GM23248 (cell line): Measurements from ENCODE around the gene NAT9. TPM values are rescaled to one million over a fixed set of nuclear protein-coding genes. Genes with fewer than 3 reads are reported as not detected.

Experiments
- DNase-seq: peaks from one replicate; pipeline ENCODE4 v3.0.0-alpha.2; 2015
- H2AFZ ChIP-seq: fragments of 200-600 bp; sonication (generic); 2 replicates; pipeline ENCODE4 v1.6.1; 2016; ENCODE audit warnings: antibody characterized with exemption
- H3F3A ChIP-seq: fragments of 200-600 bp; sonication (generic); 2 replicates; pipeline ENCODE4 v1.6.1; 2016; ENCODE audit warnings: mild to moderate bottlenecking, antibody characterized with exemption, mixed run types; ENCODE audit not compliant: insufficient read depth
- H3K27ac ChIP-seq: fragments of 200-600 bp; sonication (generic); 2 replicates; pipeline ENCODE4 v1.5.1; 2016; ENCODE audit warnings: mild to moderate bottlenecking
- H3K27me3 ChIP-seq: fragments of 200-600 bp; sonication (generic); replicated peaks from 2 replicates; pipeline ENCODE4 v1.6.1; 2016; ENCODE audit warnings: mild to moderate bottlenecking; ENCODE audit not compliant: insufficient read depth
- H3K36me3 ChIP-seq: fragments of 200-600 bp; sonication (generic); 2 replicates; pipeline ENCODE4 v1.6.1; 2016; ENCODE audit warnings: low read depth, mild to moderate bottlenecking
- H3K4me1 ChIP-seq: fragments of 200-600 bp; sonication (generic); 2 replicates; pipeline ENCODE4 v1.6.1; 2016; ENCODE audit warnings: mild to moderate bottlenecking; ENCODE audit not compliant: insufficient read depth
- H3K4me2 ChIP-seq: fragments of 200-600 bp; sonication (generic); one replicate; pipeline ENCODE4 v1.6.1; 2016; ENCODE audit warnings: mild to moderate bottlenecking; ENCODE audit not compliant: unreplicated experiment
- H3K4me3 ChIP-seq: fragments of 200-600 bp; sonication (generic); 2 replicates; pipeline ENCODE4 v1.5.1; 2016; ENCODE audit warnings: mild to moderate bottlenecking
- H3K79me2 ChIP-seq: fragments of 200-600 bp; sonication (generic); 2 replicates; pipeline ENCODE4 v1.6.1; 2016; ENCODE audit warnings: mild to moderate bottlenecking; ENCODE audit not compliant: insufficient read depth
- H3K9ac ChIP-seq: fragments of 200-600 bp; sonication (generic); 2 replicates; pipeline ENCODE4 v1.6.1; 2016; ENCODE audit warnings: mild to moderate bottlenecking
- H3K9me2 ChIP-seq: fragments of 200-600 bp; sonication (generic); 2 replicates; pipeline ENCODE4 v1.6.1; 2016; ENCODE audit warnings: mixed run types, mild to moderate bottlenecking, moderate library complexity; ENCODE audit not compliant: insufficient read depth
- H3K9me3 ChIP-seq: fragments of 200-600 bp; sonication (generic); one replicate; pipeline ENCODE4 v1.6.1; 2017; ENCODE audit warnings: low read depth
- H4K20me1 ChIP-seq: fragments of 200-600 bp; sonication (generic); 2 replicates; pipeline ENCODE4 v1.6.0; 2016; ENCODE audit not compliant: insufficient read depth
- EZH2 ChIP-seq: fragments of 200-600 bp; sonication (generic); IDR thresholded peaks from 2 replicates; pipeline ENCODE4 v1.6.1; 2018; ENCODE audit warnings: antibody characterized with exemption, mild to moderate bottlenecking; ENCODE audit not compliant: insufficient read depth, poor library complexity, severe bottlenecking
- EZH2phosphoT487 ChIP-seq: fragments of 200-600 bp; sonication (generic); IDR thresholded peaks from 2 replicates; pipeline ENCODE4 v1.6.1; 2018; ENCODE audit warnings: antibody characterized with exemption, moderate library complexity, mild to moderate bottlenecking, low read depth; ENCODE audit not compliant: insufficient read depth
- WGBS, 2 experiments: methylation state at CpG; one replicate each; pipeline ENCODE4 v1.1.6; 2015 to 2017; ENCODE audit warnings: low lambda C conversion rate in 2 of 2, low coverage in 1 of 2; ENCODE audit errors: missing lambda C conversion rate in 2 of 2; 5-methylcytosine and 5-hydroxymethylcytosine counted together
- in situ Hi-C: fragments of 300-500 bp; cut with MboI; formaldehyde crosslinking; loops from 2 replicates; pipeline ENCODE4 v1.15.0; 2020
- polyA plus RNA-seq: library from polyadenylated mRNA; unstranded; fragments of >200 nt; fragmentation: Nextera tagmentation; extraction: Ambion mirVana; gene quantifications from 2 replicates; pipeline ENCODE4 v1.2.1, GENCODE V29; 2016
- total RNA-seq: library from RNA; depleted of rRNA; stranded (reverse); fragments of >200 nt; shearing (Covaris generic); gene quantifications from 2 replicates; pipeline ENCODE4 v1.2.3, GENCODE V29; 2014

NAT9 gene
- total and polyA plus RNA-seq, 2 experiments from 2014 or later = 26.4 to 34.6 TPM

GRCh38 chr17:74779501-74779900, 3.4 kb upstream of the NAT9 start:
- Histone ChIP-seq H3K27ac (no peak overlapping the region), H3K4me1 (peaks cover 16% of the 10 kb centered on the region; the same call in 1 of the 2 replicates), H3K79me2 (peaks cover 48% of the 10 kb centered on the region), H3K36me3 (no peaks in the 10 kb centered on the region), H3K9me2 (no peaks in the 10 kb centered on the region), H3K4me3 (no peak overlapping the region), H2AFZ (no peak overlapping the region), H3K9me3 (no peaks in the 10 kb centered on the region), H4K20me1 (no peaks in the 10 kb centered on the region), H3F3A (no peaks in the 10 kb centered on the region), H3K27me3 (no peaks in the 10 kb centered on the region), H3K4me2 (no peak overlapping the region), H3K9ac (no peak overlapping the region)
- DNase-seq = no peak
- WGBS, 2 experiments = 89 to 95% methylated on average over 8 of the region's 8 CpGs
- no peak for TF ChIP-seq EZH2phosphoT487
- TF ChIP-seq EZH2 = no peak
- in situ Hi-C loops = no loop called here

DNA sequence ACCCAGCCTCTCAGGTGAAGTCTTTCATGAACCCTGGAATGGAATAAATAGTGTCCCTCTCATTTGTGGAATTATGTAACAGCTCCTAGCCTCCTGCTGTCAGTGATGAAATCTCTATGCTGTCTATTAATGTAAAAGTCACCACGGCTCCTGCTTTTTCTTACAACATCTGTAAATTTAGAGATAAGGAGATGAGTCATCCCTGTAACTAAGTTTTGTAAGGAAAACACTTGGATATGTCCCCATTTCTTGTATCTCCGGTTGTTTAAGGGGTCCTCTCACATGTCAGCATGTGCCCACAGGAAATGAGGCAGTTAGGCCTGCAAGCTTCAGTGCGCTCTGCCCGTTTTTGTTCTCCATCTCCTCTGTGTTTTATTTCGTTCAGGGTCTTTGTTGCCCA, 2.8 kb upstream of the NAT9 start:
- Histone ChIP-seq H3F3A (peaks cover 4% of the 10 kb centered on the region), H3K9me2 (no peaks in the 10 kb centered on the region), H3K4me2 (no peak overlapping the region), H3K9me3 (no peaks in the 10 kb centered on the region), H3K4me3 (no peak overlapping the region), H4K20me1 (no peaks in the 10 kb centered on the region), H3K36me3 (no peaks in the 10 kb centered on the region), H3K79me2 (peaks cover 53% of the 10 kb centered on the region), H3K27ac (no peak overlapping the region), H3K4me1 (peaks cover 19% of the 10 kb centered on the region), H2AFZ (no peak overlapping the region), H3K27me3 (no peaks in the 10 kb centered on the region), H3K9ac (no peak overlapping the region)
- peak; percentile 57 for DNase-seq
- TF ChIP-seq EZH2phosphoT487 (no peak), EZH2 (no peak)
- WGBS, 2 experiments = 73 to 80% methylated on average over 5 of the region's 5 CpGs
- in situ Hi-C loops = no loop called here

GRCh38 chr17:74777901-74778515, 1.9 kb upstream of the NAT9 start:
- Histone ChIP-seq H3K4me2 (peak overlapping the region; percentile 78), H3K9ac (no peak overlapping the region; the same call in 1 of the 2 replicates), H2AFZ (no peak overlapping the region), H3K79me2 (peaks cover 62% of the 10 kb centered on the region), H3F3A (peaks cover 10% of the 10 kb centered on the region), H3K36me3 (no peaks in the 10 kb centered on the region), H3K4me1 (peaks cover 25% of the 10 kb centered on the region), H3K27me3 (no peaks in the 10 kb centered on the region), H3K4me3 (no peak overlapping the region), H3K9me3 (no peaks in the 10 kb centered on the region), H4K20me1 (no peaks in the 10 kb centered on the region), H3K9me2 (no peaks in the 10 kb centered on the region), H3K27ac (no peak overlapping the region)
- in situ Hi-C loops = no loop called here
- no peak for DNase-seq
- TF ChIP-seq EZH2 (no peak), EZH2phosphoT487 (no peak)
- WGBS, 2 experiments = 88 to 90% methylated on average over 6 of the region's 6 CpGs

- WGBS, 2 experiments = 26 to 35% methylated on average over 9 to 10 of the region's 10 CpGs
- no peak overlapping the region for H3K27ac ChIP-seq
- no peaks in the 10 kb centered on the region for H3K9me2 ChIP-seq
- peaks cover 25% of the 10 kb centered on the region for H3K4me1 ChIP-seq
- peaks cover 62% of the 10 kb centered on the region for H3K79me2 ChIP-seq
- DNase-seq = peak; percentile 20
- H3K9me3 ChIP-seq = no peaks in the 10 kb centered on the region
- in situ Hi-C loops = no loop called here
- H3K4me3 ChIP-seq = peak overlapping the region; percentile 84
- no peaks in the 10 kb centered on the region for H3K36me3 ChIP-seq
- peak overlapping the region; percentile 78 for H3K4me2 ChIP-seq
- peaks cover 10% of the 10 kb centered on the region for H3F3A ChIP-seq
- H4K20me1 ChIP-seq = no peaks in the 10 kb centered on the region
- H2AFZ ChIP-seq = peak overlapping the region; percentile 46
- TF ChIP-seq EZH2phosphoT487 (no peak), EZH2 (no peak)
- peak overlapping the region; percentile 86 for H3K9ac ChIP-seq
- H3K27me3 ChIP-seq = no peaks in the 10 kb centered on the region
Observed at GRCh38 chr17:74776990-74777389, 845 bp upstream of the NAT9 start.
